Raji (cell line): ENCODE results near the gene DOHH.

Experiments
- POLR2A ChIP-seq: IDR thresholded peaks from 2 replicates; pipeline ENCODE4 v1.6.1; 2011; ENCODE audit warnings: low read depth, low read length, control low read depth; ENCODE audit not compliant: insufficient read depth

Gene DOHH

GRCh38 chr19:3441089-3441985, 59.1 kb downstream of the DOHH start:
- no peak for TF ChIP-seq POLR2A
